A673 (cell line): ENCODE results near the gene MRPL48. TPM values are rescaled to one million over a fixed set of nuclear protein-coding genes. Genes with fewer than 3 reads are reported as not detected.

Experiments used
- BruUV-seq: library from RNA; stranded (reverse); fragments of 400-500 nt; replicated peaks from 2 replicates; lab custom pipeline; 2021; lab: Mats Ljungman, UMichigan
- CTCF ChIA-PET: fragments of 300-600 bp; sonication (Branson Sonifier 250); formaldehyde crosslinking; loops from one replicate; lab custom pipeline; 2022; ENCODE audit warnings: antibody characterized with exemption; lab: Charles Lee
- POLR2A ChIA-PET: fragments of 300-600 bp; sonication (Branson Sonifier 250); formaldehyde crosslinking; loops from one replicate; lab custom pipeline; 2022; ENCODE audit warnings: antibody characterized with exemption; ENCODE audit not compliant: low non-redundant PET; lab: Charles Lee
- DNase-seq: peaks from one replicate; pipeline ENCODE4 v3.0.0-alpha.2; 2015; ENCODE audit warnings: low spot score
- H3K27ac ChIP-seq: fragments of 200-600 bp; sonication (generic); 2 replicates; pipeline ENCODE4 v1.5.1; 2016; ENCODE audit warnings: mixed run types, low read depth, mild to moderate bottlenecking, mixed read lengths, antibody characterized with exemption, low read length; ENCODE audit not compliant: poor library complexity, severe bottlenecking
- H3K27me3 ChIP-seq: fragments of 200-600 bp; sonication (generic); replicated peaks from 2 replicates; pipeline ENCODE4 v1.6.1; 2017; ENCODE audit warnings: mixed run types, low read depth, mild to moderate bottlenecking, mixed read lengths, antibody characterized with exemption, low read length; ENCODE audit not compliant: insufficient read depth, poor library complexity
- H3K36me3 ChIP-seq: fragments of 200-600 bp; sonication (generic); 2 replicates; pipeline ENCODE4 v1.6.1; 2016; ENCODE audit warnings: mixed run types, mild to moderate bottlenecking, mixed read lengths, antibody characterized with exemption, low read length; ENCODE audit not compliant: insufficient read depth, poor library complexity, severe bottlenecking
- H3K4me1 ChIP-seq: fragments of 200-600 bp; sonication (generic); 2 replicates; pipeline ENCODE4 v1.6.1; 2017; ENCODE audit warnings: mixed run types, mild to moderate bottlenecking, mixed read lengths, antibody characterized with exemption, low read length; ENCODE audit not compliant: insufficient read depth, poor library complexity, severe bottlenecking
- H3K4me3 ChIP-seq: fragments of 200-600 bp; sonication (generic); 2 replicates; pipeline ENCODE4 v1.5.1; 2016; ENCODE audit warnings: low read depth, mixed run types, mild to moderate bottlenecking, mixed read lengths, low read length; ENCODE audit not compliant: poor library complexity, severe bottlenecking
- H3K9me3 ChIP-seq: fragments of 200-600 bp; sonication (generic); 2 replicates; pipeline ENCODE4 v1.6.1; 2016; ENCODE audit warnings: mixed run types, low read depth, mild to moderate bottlenecking, mixed read lengths, antibody characterized with exemption, low read length; ENCODE audit not compliant: poor library complexity, severe bottlenecking
- EZH2 ChIP-seq: fragments of 200-600 bp; sonication (generic); IDR thresholded peaks from 2 replicates; pipeline ENCODE4 v1.6.1; 2017; ENCODE audit warnings: borderline replicate concordance, low read depth, mild to moderate bottlenecking, mixed read lengths, antibody characterized with exemption, low read length; ENCODE audit not compliant: poor library complexity, severe bottlenecking
- intact Hi-C: fragments of 100-400 bp; cut with micrococcal nuclease; formaldehyde crosslinking; loops from one replicate; pipeline ENCODE4 v1.10.0; 2022; ENCODE audit not compliant: unreplicated experiment
- total RNA-seq: library from RNA; stranded (reverse); gene quantifications from 2 replicates; pipeline ENCODE4 v1.2.3, GENCODE V29; 2021
- TF ChIP-seq, protein P1 (sequence below): fragments of 300-800, 200-600 bp; sonication (generic); conservative IDR thresholded peaks from 2 replicates; pipeline ENCODE4 v1.5.1; 2017; ENCODE audit warnings: low read depth, mild to moderate bottlenecking, antibody characterized with exemption, low read length, moderate library complexity, mixed read lengths

MRPL48 gene
- total RNA-seq, 1 experiment from 2014 or later: 92.6 TPM

DNA sequence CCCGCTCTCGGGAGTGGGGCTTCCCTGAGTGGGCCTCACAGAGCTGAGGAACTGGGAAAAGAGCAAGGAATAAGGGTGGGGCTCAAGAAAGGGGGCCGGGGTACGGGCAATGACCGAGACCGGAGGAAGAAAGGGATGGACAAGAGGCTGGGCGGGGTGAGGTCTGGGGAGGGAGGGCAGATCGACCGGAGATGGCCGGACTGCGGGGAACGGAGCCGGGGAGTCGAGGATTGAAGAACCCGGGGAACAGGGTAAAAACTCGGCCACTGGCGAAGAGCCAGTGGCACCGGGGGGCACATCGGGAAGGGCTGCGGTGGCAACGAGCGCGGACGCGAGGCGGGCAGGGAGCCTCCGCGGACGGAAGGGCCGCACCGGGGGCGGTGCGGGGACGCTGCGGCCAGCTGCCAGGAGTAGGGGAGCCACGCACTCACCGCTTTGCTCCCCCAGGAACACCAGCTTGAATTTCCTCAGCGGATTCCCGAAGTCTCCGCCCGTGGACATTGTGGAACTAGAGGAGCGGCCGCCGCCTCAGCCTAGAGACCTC, 27.5 kb upstream of the MRPL48 start:
- Histone ChIP-seq H3K4me3 (peak overlapping the region; percentile 88), H3K27me3 (no peaks in the 10 kb centered on the region), H3K4me1 (peaks cover 16% of the 10 kb centered on the region), H3K27ac (peak overlapping the region; percentile 90), H3K36me3 (no peaks in the 10 kb centered on the region), H3K9me3 (no peaks in the 10 kb centered on the region)
- peak; percentile 19 for DNase-seq
- BruUV-seq: no TSS peak
- intact Hi-C loops: no loop called here
- TF ChIP-seq, protein P1, sequence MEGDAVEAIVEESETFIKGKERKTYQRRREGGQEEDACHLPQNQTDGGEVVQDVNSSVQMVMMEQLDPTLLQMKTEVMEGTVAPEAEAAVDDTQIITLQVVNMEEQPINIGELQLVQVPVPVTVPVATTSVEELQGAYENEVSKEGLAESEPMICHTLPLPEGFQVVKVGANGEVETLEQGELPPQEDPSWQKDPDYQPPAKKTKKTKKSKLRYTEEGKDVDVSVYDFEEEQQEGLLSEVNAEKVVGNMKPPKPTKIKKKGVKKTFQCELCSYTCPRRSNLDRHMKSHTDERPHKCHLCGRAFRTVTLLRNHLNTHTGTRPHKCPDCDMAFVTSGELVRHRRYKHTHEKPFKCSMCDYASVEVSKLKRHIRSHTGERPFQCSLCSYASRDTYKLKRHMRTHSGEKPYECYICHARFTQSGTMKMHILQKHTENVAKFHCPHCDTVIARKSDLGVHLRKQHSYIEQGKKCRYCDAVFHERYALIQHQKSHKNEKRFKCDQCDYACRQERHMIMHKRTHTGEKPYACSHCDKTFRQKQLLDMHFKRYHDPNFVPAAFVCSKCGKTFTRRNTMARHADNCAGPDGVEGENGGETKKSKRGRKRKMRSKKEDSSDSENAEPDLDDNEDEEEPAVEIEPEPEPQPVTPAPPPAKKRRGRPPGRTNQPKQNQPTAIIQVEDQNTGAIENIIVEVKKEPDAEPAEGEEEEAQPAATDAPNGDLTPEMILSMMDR: no peak
- TF ChIP-seq EZH2: no peak
- POLR2A ChIA-PET: interaction anchor here (0.6 to 1.1 kb wide), 2 partner anchors 19 to 453 kb away, joined by 4 to 10 read pairs; no protein-coding TSS in a partner anchor
- CTCF ChIA-PET: interaction anchor here (1.5 kb wide), 1 partner anchor 171 kb away, joined by 5 read pairs; no protein-coding TSS in a partner anchor

DNA sequence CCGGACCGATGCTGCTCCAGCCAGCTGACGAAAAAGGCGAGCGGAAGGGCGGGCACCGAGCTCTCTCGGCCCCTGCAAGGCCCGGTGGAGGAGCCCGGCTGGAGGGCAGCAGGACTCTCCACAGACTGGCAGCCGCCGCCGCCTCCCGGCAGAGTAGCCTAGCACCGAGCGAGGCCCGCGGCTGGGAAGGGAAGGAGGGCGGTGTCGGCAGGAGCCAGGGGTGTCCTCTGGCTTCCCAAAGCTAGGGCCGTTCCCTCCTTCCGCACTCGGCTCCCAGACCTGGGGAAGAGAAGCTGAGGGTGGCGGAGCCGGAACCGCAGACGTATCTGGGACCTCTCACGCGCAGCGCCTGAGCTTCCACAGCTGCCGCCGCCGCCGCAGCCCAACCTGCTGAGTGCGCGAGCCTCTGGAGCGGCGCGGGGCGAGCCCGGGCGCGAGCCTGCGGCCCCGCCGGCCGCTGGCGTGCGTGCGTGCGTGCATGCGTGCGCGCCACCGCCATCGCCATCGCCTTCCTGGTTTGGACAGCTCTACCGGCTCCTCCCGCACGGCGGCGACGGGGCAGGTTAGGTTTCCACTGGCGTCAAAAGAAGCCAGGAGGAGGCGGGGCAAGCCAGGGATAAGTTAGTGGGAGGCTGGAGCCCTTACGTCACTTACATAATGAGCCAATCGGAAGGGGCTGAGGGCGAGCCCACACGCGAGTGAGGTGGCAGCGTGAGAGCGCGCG, 26.8 kb upstream of the MRPL48 start, which contains the start of gene RAB6A:
Gene RAB6A, minus strand, starts transcription at position 396 of the 724 bp plus-strand sequence. CDS start 439 bp downstream, outside the sequence.
- peak within 1 kb of the TSS; percentile 88 for H3K4me3 ChIP-seq
- H3K36me3 ChIP-seq: no peaks in the 10 kb centered on the region
- peaks cover 16% of the 10 kb centered on the region for H3K4me1 ChIP-seq
- BruUV-seq: no TSS peak
- intact Hi-C loops: loop anchor here (1.0 kb wide), 2 partner anchors 18 to 115 kb away; partner anchors contain the start of genes COA4 and PAAF1
- peak; percentile 100 for DNase-seq
- no peaks in the 10 kb centered on the region for H3K9me3 ChIP-seq
- POLR2A ChIA-PET: interaction anchor here (0.6 to 1.1 kb wide), 2 partner anchors 19 to 454 kb away, joined by 4 to 10 read pairs; no protein-coding TSS in a partner anchor
- H3K27ac ChIP-seq: peak within 1 kb of the TSS; percentile 90
- no peaks in the 10 kb centered on the region for H3K27me3 ChIP-seq
- TF ChIP-seq EZH2: no peak
- TF ChIP-seq, protein P1: peak; percentile 35; the same call in 1 of the 2 replicates
- CTCF ChIA-PET: interaction anchor here (1.2 to 1.5 kb wide), 2 partner anchors 19 to 171 kb away, joined by 5 to 6 read pairs; no protein-coding TSS in a partner anchor

DNA sequence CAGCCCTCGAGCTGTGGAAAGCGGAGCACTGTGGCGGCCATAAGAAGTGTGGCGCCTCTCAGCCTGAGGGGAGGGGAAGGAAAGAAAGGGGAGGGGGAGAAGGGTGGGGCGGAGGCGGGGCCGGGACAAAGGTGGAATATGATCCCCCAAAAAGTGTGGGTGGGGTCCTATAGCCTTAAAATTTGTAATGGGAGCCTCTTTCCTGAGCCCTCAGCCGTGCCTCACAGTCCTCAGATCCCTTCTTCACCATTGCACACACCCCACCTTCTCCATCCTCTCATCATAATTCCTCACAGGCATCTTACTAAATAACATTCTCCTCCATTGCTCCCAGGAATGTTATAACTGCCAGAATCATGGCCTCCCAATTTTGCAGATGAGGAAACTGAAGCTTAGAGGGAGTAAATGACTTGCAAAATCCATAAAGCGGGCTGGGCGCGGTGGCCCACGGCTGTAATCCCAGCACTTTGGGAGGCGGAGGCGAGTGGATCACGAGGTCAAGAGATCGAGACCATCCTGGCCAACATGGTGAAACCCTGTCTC, 26.2 kb upstream of the MRPL48 start:
- no peak for TF ChIP-seq EZH2
- TF ChIP-seq, protein P1: no peak
- Histone ChIP-seq H3K9me3 (no peaks in the 10 kb centered on the region), H3K27me3 (no peaks in the 10 kb centered on the region), H3K4me3 (peak overlapping the region; percentile 88), H3K27ac (peak overlapping the region; percentile 90), H3K36me3 (no peaks in the 10 kb centered on the region), H3K4me1 (peaks cover 16% of the 10 kb centered on the region)
- no peak for DNase-seq
- intact Hi-C loops: loop anchor here (1.0 kb wide), 2 partner anchors 18 to 115 kb away; partner anchors contain the start of genes COA4 and PAAF1
- POLR2A ChIA-PET: interaction anchor here (1.1 kb wide), 1 partner anchor 18 kb away, joined by 4 read pairs; no protein-coding TSS in a partner anchor
- CTCF ChIA-PET: interaction anchor here (1.2 to 1.5 kb wide), 2 partner anchors 18 to 170 kb away, joined by 5 to 6 read pairs; no protein-coding TSS in a partner anchor
- no TSS peak for BruUV-seq
